ENCODE results near the gene CA10.

The CA10 gene

GRCh38 chr17:52032454-52032853 lies 126.1 kb downstream of the CA10 start:
- H3K36me3 ChIP-seq, result no peaks in the 10 kb centered on the region
- H3K27me3 ChIP-seq, result no peaks in the 10 kb centered on the region
- DNase-seq, result no peak
- H3K9me3 ChIP-seq, result no peaks in the 10 kb centered on the region
- H3K4me3 ChIP-seq (ENCODE audit: low read depth, low read length), result no peak overlapping the region
- TF ChIP-seq CTCF (IDR thresholded peaks at IDR 0.05; ENCODE audit: low read depth, low read length), result no peak
- H3K4me1 ChIP-seq, result peaks cover 10% of the 10 kb centered on the region

GRCh38 chr17:52030052-52030451 lies 128.5 kb downstream of the CA10 start:
- Histone ChIP-seq H3K27me3 (no peaks in the 10 kb centered on the region), H3K9me3 (no peaks in the 10 kb centered on the region), H3K4me3 (ENCODE audit: low read depth, low read length) (no peak overlapping the region), H3K36me3 (no peaks in the 10 kb centered on the region), H3K4me1 (peaks cover 12% of the 10 kb centered on the region)
- peak; percentile 56 for DNase-seq
- TF ChIP-seq CTCF (IDR thresholded peaks at IDR 0.05; ENCODE audit: low read depth, low read length), result no peak

- Histone ChIP-seq H3K4me1 (peaks cover 25% of the 10 kb centered on the region), H3K36me3 (no peaks in the 10 kb centered on the region), H3K4me3 (ENCODE audit: low read depth, low read length) (no peak overlapping the region), H3K9me3 (no peaks in the 10 kb centered on the region), H3K27me3 (no peaks in the 10 kb centered on the region)
- no peak for TF ChIP-seq CTCF (IDR thresholded peaks at IDR 0.05; ENCODE audit: low read depth, low read length)
- DNase-seq, result no peak
Observed at GRCh38 chr17:52027620-52028295, 130.8 kb downstream of the CA10 start.

GRCh38 chr17:52027081-52027480 lies 131.4 kb downstream of the CA10 start:
- no peaks in the 10 kb centered on the region for H3K27me3 ChIP-seq
- no peaks in the 10 kb centered on the region for H3K9me3 ChIP-seq
- no peak overlapping the region for H3K4me3 ChIP-seq (ENCODE audit: low read depth, low read length)
- H3K36me3 ChIP-seq, result no peaks in the 10 kb centered on the region
- peaks cover 25% of the 10 kb centered on the region for H3K4me1 ChIP-seq
- no peak for DNase-seq
- TF ChIP-seq CTCF (IDR thresholded peaks at IDR 0.05; ENCODE audit: low read depth, low read length), result no peak

- TF ChIP-seq CTCF (IDR thresholded peaks at IDR 0.05; ENCODE audit: low read depth, low read length), result no peak
- H3K4me3 ChIP-seq (ENCODE audit: low read depth, low read length), result no peak overlapping the region
Observed at GRCh38 chr17:52026075-52026474, 132.4 kb downstream of the CA10 start.

GRCh38 chr17:52025236-52025635 lies 133.3 kb downstream of the CA10 start:
- Histone ChIP-seq H3K4me1 (peaks cover 20% of the 10 kb centered on the region), H3K36me3 (no peaks in the 10 kb centered on the region), H3K9me3 (no peaks in the 10 kb centered on the region), H3K4me3 (ENCODE audit: low read depth, low read length) (no peak overlapping the region), H3K27me3 (no peaks in the 10 kb centered on the region; the same call in 1 of the 2 replicates)
- no peak for DNase-seq
- no peak for TF ChIP-seq CTCF (IDR thresholded peaks at IDR 0.05; ENCODE audit: low read depth, low read length)

More at GRCh38 chr17:52026075-52026474, 132.4 kb downstream of the CA10 start:
- H3K4me1 ChIP-seq, result peaks cover 25% of the 10 kb centered on the region
- no peak for DNase-seq
- no peaks in the 10 kb centered on the region for H3K27me3 ChIP-seq
- no peaks in the 10 kb centered on the region for H3K9me3 ChIP-seq
- H3K36me3 ChIP-seq, result no peaks in the 10 kb centered on the region
